IPS-20b (cell line): ENCODE measurements around the gene OLIG2.

Source experiments
- H3K27ac ChIP-seq: one replicate; pipeline ENCODE4 v1.5.1; 2013; ENCODE audit warnings: low read length
- H3K27me3 ChIP-seq: 2 replicates; pipeline ENCODE4 v1.6.1; 2013; ENCODE audit warnings: mild to moderate bottlenecking, low read length, inconsistent platforms; ENCODE audit not compliant: insufficient read depth
- H3K36me3 ChIP-seq: 2 replicates; pipeline ENCODE4 v1.6.1; 2013; ENCODE audit warnings: low read depth, mild to moderate bottlenecking, inconsistent platforms, low read length, moderate library complexity; ENCODE audit not compliant: insufficient read depth
- H3K4me1 ChIP-seq: 2 replicates; pipeline ENCODE4 v1.6.1; 2013; ENCODE audit warnings: mild to moderate bottlenecking, control low read depth, inconsistent platforms, low read length, moderate library complexity; ENCODE audit not compliant: insufficient read depth
- H3K4me3 ChIP-seq: 2 replicates; pipeline ENCODE4 v1.5.1; 2013; ENCODE audit warnings: mild to moderate bottlenecking, low read length, inconsistent platforms
- H3K9ac ChIP-seq: 2 replicates; pipeline ENCODE4 v1.6.1; 2013; ENCODE audit warnings: low read depth, mild to moderate bottlenecking, inconsistent platforms, low read length, moderate library complexity
- H3K9me3 ChIP-seq: 2 replicates; pipeline ENCODE4 v1.6.1; 2013; ENCODE audit warnings: mild to moderate bottlenecking, low read depth, low read length, inconsistent platforms; ENCODE audit not compliant: insufficient read depth

Gene OLIG2

DNA sequence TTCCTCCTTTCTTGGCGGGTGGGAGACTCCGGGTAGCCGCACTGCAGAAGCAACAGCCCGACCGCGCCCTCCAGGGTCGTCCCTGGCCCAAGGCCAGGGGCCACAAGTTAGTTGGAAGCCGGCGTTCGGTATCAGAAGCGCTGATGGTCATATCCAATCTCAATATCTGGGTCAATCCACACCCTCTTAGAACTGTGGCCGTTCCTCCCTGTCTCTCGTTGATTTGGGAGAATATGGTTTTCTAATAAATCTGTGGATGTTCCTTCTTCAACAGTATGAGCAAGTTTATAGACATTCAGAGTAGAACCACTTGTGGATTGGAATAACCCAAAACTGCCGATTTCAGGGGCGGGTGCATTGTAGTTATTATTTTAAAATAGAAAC, 2.5 kb downstream of the OLIG2 start:
- peaks cover 4% of the 10 kb centered on the region; the same call in 1 of the 2 replicates for H3K9me3 ChIP-seq
- peaks cover 100% of the 10 kb centered on the region for H3K27me3 ChIP-seq

GRCh38 chr21:33028773-33029384, 3.1 kb downstream of the OLIG2 start:
- Histone ChIP-seq H3K9ac (no peak overlapping the region), H3K27ac (no peak overlapping the region), H3K27me3 (peaks cover 100% of the 10 kb centered on the region), H3K36me3 (no peaks in the 10 kb centered on the region), H3K4me1 (peaks cover 10% of the 10 kb centered on the region; the same call in 1 of the 2 replicates), H3K4me3 (peak overlapping the region; percentile 35; the same call in 1 of the 2 replicates), H3K9me3 (peaks cover 6% of the 10 kb centered on the region; the same call in 1 of the 2 replicates)

More for the DNA sequence above, 2.5 kb downstream of the OLIG2 start:
- H3K36me3 ChIP-seq: no peaks in the 10 kb centered on the region
- H3K4me1 ChIP-seq: peaks cover 8% of the 10 kb centered on the region; the same call in 1 of the 2 replicates
- no peak overlapping the region for H3K4me3 ChIP-seq
- H3K9ac ChIP-seq: no peak overlapping the region
- no peak overlapping the region for H3K27ac ChIP-seq

DNA sequence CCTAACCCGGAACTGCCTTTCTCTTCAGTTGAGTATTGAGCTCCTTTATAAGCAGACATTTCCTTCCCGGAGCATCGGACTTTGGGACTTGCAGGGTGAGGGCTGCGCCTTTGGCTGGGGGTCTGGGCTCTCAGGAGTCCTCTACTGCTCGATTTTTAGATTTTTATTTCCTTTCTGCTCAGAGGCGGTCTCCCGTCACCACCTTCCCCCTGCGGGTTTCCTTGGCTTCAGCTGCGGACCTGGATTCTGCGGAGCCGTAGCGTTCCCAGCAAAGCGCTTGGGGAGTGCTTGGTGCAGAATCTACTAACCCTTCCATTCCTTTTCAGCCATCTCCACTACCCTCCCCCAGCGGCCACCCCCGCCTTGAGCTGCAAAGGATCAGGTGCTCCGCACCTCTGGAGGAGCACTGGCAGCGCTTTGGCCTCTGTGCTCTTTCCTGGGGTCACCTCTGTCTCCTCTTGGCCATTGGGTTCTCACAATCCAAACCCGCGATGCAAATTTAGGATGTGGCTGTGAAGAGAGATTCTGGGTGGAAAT, 3.7 kb downstream of the OLIG2 start:
- no peak overlapping the region for H3K9ac ChIP-seq
- no peaks in the 10 kb centered on the region for H3K36me3 ChIP-seq
- no peak overlapping the region for H3K27ac ChIP-seq
- H3K4me1 ChIP-seq: peaks cover 10% of the 10 kb centered on the region; the same call in 1 of the 2 replicates
- H3K9me3 ChIP-seq: peaks cover 4% of the 10 kb centered on the region; the same call in 1 of the 2 replicates
- peak overlapping the region; percentile 35; the same call in 1 of the 2 replicates for H3K4me3 ChIP-seq
- peaks cover 100% of the 10 kb centered on the region for H3K27me3 ChIP-seq

GRCh38 chr21:33029975-33030461, 4.3 kb downstream of the OLIG2 start:
- Histone ChIP-seq H3K9ac (no peak overlapping the region), H3K4me1 (peaks cover 11% of the 10 kb centered on the region; the same call in 1 of the 2 replicates), H3K27ac (no peak overlapping the region), H3K4me3 (no peak overlapping the region), H3K36me3 (no peaks in the 10 kb centered on the region), H3K27me3 (peaks cover 100% of the 10 kb centered on the region), H3K9me3 (peaks cover 4% of the 10 kb centered on the region; the same call in 1 of the 2 replicates)

- H3K4me3 ChIP-seq: no peak overlapping the region
- H3K27me3 ChIP-seq: peaks cover 100% of the 10 kb centered on the region
- H3K9me3 ChIP-seq: peaks cover 4% of the 10 kb centered on the region; the same call in 1 of the 2 replicates
- H3K4me1 ChIP-seq: peaks cover 16% of the 10 kb centered on the region; the same call in 1 of the 2 replicates
- H3K27ac ChIP-seq: no peak overlapping the region
- no peak overlapping the region for H3K9ac ChIP-seq
- H3K36me3 ChIP-seq: no peaks in the 10 kb centered on the region
Measured at GRCh38 chr21:33030633-33031032, 4.9 kb downstream of the OLIG2 start.

GRCh38 chr21:33031152-33031911, 5.6 kb downstream of the OLIG2 start:
- no peaks in the 10 kb centered on the region for H3K36me3 ChIP-seq
- H3K9me3 ChIP-seq: peaks cover 4% of the 10 kb centered on the region; the same call in 1 of the 2 replicates
- H3K27ac ChIP-seq: no peak overlapping the region
- no peak overlapping the region for H3K4me3 ChIP-seq
- peaks cover 100% of the 10 kb centered on the region for H3K27me3 ChIP-seq
- peaks cover 16% of the 10 kb centered on the region; the same call in 1 of the 2 replicates for H3K4me1 ChIP-seq
- H3K9ac ChIP-seq: no peak overlapping the region

DNA sequence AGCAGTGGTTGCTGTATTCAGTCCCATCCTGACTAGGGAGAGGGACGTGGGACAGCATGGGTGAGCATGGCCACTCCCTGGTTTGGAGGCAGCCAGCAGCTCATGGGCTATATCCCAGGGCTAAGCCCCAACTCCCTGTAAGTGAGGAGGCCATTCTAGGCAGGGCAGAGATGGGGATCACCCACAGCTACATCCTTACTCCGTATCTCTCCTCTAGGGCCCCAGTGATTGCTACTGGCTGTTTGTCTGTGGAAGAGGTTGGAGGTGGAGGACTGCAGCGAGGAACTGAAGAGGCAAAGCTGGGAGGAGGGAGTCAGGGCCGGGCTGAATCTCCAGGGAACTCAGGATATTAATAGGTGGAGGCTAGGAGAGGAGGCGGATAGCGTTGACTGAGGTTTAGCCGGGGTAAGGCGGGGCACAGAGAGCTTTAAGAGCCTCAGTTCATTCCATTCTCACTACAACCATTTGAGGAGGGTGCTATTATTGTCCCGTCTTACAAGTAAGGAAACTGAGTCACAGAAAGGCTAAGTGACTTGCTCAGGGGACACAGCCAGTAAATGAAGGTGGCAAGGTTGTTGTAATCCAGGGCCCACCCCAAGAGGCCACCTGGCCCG, 6.8 kb downstream of the OLIG2 start:
- peaks cover 4% of the 10 kb centered on the region; the same call in 1 of the 2 replicates for H3K9me3 ChIP-seq
- no peak overlapping the region for H3K27ac ChIP-seq
- H3K27me3 ChIP-seq: peaks cover 100% of the 10 kb centered on the region
- H3K9ac ChIP-seq: no peak overlapping the region
- no peak overlapping the region for H3K4me3 ChIP-seq
- peaks cover 18% of the 10 kb centered on the region; the same call in 1 of the 2 replicates for H3K4me1 ChIP-seq
- H3K36me3 ChIP-seq: no peaks in the 10 kb centered on the region

DNA sequence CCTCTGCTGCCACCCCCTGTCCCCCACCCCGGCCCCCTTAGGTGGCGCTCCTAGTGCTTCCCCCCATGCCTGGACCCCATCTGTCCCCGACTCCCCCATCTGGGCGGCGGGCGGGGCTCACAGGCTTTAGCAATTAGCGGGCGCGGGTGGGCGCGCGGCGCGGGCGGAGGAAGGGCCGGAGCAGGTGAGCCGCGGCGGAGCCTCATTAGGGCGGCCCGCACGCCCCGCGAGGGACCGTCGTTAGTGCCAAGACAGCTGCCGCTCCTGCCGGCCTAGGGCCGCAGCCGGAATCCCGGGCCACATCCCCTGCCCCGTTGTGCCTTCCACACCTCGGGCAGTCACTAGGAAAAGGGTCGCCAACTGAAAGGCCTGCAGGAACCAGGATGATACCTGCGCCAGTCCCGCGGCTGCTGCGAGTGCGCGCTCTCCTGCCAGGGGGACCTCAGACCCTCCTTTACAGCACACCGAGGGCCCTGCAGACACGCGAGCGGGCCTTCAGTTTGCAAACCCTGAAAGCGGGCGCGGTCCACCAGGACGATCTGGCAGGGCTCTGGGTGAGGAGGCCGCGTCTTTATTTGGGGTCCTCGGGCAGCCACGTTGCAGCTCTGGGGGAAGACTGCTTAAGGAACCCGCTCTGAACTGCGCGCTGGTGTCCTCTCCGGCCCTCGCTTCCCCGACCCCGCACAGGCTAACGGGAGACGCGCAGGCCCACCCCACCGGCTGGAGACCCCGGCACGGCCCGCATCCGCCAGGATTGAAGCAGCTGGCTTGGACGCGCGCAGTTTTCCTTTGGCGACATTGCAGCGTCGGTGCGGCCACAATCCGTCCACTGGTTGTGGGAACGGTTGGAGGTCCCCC, 7.6 kb downstream of the OLIG2 start:
- Histone ChIP-seq H3K27me3 (peaks cover 99% of the 10 kb centered on the region), H3K27ac (no peak overlapping the region), H3K9ac (no peak overlapping the region), H3K36me3 (no peaks in the 10 kb centered on the region), H3K4me1 (peaks cover 18% of the 10 kb centered on the region; the same call in 1 of the 2 replicates), H3K9me3 (peaks cover 4% of the 10 kb centered on the region; the same call in 1 of the 2 replicates), H3K4me3 (peak overlapping the region; percentile 46; the same call in 1 of the 2 replicates)

DNA sequence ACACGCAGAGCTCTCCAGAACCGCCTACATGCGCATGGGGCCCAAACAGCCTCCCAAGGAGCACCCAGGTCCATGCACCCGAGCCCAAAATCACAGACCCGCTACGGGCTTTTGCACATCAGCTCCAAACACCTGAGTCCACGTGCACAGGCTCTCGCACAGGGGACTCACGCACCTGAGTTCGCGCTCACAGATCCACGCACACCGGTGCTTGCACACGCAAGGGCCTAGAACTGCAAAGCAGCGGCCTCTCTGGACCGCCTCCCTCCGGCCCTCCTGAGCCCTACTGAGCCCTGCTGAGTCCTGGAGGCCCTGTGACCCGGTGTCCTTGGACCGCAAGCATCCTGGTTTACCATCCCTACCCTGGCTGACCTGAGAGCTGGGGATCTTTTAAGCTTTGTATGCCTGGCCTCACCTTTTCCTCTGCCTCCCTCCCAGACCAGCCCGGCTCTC, 8.3 kb downstream of the OLIG2 start:
- peak overlapping the region; percentile 26; the same call in 1 of the 2 replicates for H3K4me3 ChIP-seq
- H3K27ac ChIP-seq: no peak overlapping the region
- no peak overlapping the region for H3K9ac ChIP-seq
- peaks cover 4% of the 10 kb centered on the region; the same call in 1 of the 2 replicates for H3K9me3 ChIP-seq
- no peaks in the 10 kb centered on the region for H3K36me3 ChIP-seq
- H3K27me3 ChIP-seq: peaks cover 92% of the 10 kb centered on the region
- H3K4me1 ChIP-seq: peaks cover 17% of the 10 kb centered on the region; the same call in 1 of the 2 replicates

GRCh38 chr21:33035147-33035546, 9.4 kb downstream of the OLIG2 start:
- Histone ChIP-seq H3K27me3 (peaks cover 87% of the 10 kb centered on the region), H3K4me1 (peaks cover 13% of the 10 kb centered on the region; the same call in 1 of the 2 replicates), H3K36me3 (no peaks in the 10 kb centered on the region), H3K9ac (no peak overlapping the region), H3K9me3 (peaks cover 4% of the 10 kb centered on the region; the same call in 1 of the 2 replicates), H3K4me3 (no peak overlapping the region; the same call in 1 of the 2 replicates), H3K27ac (no peak overlapping the region)
